MM.1S (cell line): ENCODE measurements around the gene NCOA1.

ENCODE experiments used
- EZH2 ChIP-seq: fragments of 300-600 bp; sonication (generic); optimal IDR thresholded peaks from 2 replicates; pipeline ENCODE3; 2017; ENCODE audit warnings: low read depth, mild to moderate bottlenecking, antibody characterized with exemption, low read length, mixed read lengths
- EZH2phosphoT487 ChIP-seq: fragments of 300-600 bp; sonication (generic); IDR thresholded peaks from 2 replicates; pipeline ENCODE4 v1.6.1; 2018; ENCODE audit warnings: antibody characterized with exemption, low read length
- TF ChIP-seq, protein P1 (sequence below): fragments of 300-600 bp; sonication (generic); IDR thresholded peaks from 2 replicates; pipeline ENCODE4 v1.5.1; 2016; ENCODE audit warnings: antibody characterized with exemption, low read length, mixed read lengths

DNA sequence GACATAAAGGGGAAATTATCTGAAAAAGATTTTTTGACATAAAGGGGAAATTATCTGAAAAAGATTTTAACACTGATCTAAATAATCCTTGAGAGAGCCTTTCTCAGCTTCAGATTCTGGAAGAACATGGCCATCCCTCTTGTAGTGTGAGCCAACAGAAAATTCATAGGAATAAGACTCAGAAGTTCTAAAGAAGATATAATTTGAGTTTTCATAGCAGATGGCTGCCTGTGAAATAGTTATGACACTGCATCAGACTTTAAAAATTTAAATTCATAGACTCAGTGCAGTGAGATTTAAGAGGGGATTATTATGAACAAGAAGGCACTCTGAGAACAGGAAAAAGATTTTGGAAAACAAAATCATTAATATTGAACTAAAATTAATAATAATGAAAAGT lies 50.6 kb downstream of the NCOA1 start:
- TF ChIP-seq, protein P1, sequence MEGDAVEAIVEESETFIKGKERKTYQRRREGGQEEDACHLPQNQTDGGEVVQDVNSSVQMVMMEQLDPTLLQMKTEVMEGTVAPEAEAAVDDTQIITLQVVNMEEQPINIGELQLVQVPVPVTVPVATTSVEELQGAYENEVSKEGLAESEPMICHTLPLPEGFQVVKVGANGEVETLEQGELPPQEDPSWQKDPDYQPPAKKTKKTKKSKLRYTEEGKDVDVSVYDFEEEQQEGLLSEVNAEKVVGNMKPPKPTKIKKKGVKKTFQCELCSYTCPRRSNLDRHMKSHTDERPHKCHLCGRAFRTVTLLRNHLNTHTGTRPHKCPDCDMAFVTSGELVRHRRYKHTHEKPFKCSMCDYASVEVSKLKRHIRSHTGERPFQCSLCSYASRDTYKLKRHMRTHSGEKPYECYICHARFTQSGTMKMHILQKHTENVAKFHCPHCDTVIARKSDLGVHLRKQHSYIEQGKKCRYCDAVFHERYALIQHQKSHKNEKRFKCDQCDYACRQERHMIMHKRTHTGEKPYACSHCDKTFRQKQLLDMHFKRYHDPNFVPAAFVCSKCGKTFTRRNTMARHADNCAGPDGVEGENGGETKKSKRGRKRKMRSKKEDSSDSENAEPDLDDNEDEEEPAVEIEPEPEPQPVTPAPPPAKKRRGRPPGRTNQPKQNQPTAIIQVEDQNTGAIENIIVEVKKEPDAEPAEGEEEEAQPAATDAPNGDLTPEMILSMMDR: no peak
- TF ChIP-seq EZH2 (no peak), EZH2phosphoT487 (no peak)
